ENCODE data around the gene MMEL1. TPM values are rescaled to one million over a fixed set of nuclear protein-coding genes. Genes with fewer than 3 reads are reported as not detected.

Gene MMEL1
- total and polyA plus RNA-seq, 2 of the 13 experiments (the other 11 are each of a cell fraction or from before 2014, with no cell fraction given), result 0.48 TPM; not detected in 1

DNA sequence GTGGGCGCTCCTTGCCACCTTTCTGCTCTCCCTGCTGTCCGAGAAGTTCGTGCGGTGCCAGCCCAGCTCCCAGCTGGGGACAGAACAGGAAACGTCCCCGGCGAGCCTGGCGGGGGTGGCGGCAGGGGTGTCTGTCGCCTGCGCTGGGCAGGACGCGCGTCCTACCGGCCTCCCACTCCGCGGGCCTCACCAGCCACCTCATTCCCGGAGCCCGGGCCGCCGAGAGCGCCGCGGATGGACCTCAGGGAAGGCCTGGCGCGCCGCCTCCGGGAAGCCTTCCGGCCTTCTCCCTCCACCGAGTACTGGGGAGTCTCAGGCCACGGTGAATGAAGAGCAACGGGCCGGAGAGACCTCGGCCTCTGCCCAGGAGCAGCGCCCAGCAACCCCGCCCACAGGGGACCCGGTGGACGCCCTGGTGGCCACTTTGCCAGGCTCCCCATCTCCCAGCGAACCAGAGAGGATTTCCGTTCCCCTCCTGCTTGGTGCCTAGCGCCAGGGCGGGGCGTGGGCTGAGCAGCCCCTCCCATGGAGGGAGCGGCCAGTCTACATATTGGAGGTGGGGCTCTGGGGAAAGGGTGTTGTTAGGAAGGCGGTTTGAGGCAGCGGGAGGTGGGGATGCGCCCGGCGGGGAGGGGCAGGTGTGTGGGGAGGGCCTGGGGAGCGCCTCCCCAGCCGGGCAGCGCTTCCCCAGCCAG lies 86.2 kb downstream of the MMEL1 start (continued):
- TF ChIP-seq ARNT2 (CRISPR knock-in tag; IDR thresholded peaks at IDR 0.05; ENCODE audit: low read depth) (no peak), ZNF576 (CRISPR knock-in tag; IDR thresholded peaks at IDR 0.05) (no peak; the same call in 1 of the 2 replicates), ZNF496 (CRISPR knock-in tag; IDR thresholded peaks at IDR 0.05; ENCODE audit: insufficient replicate concordance) (no peak), U2AF1 (optimal IDR thresholded peaks at IDR 0.05; ENCODE audit: low read depth, low read length) (no peak), FOXA1 (IDR thresholded peaks at IDR 0.05) (no peak), FOXA1 (CRISPR knock-in tag; IDR thresholded peaks at IDR 0.05) (no peak), ZFP36L1 (CRISPR knock-in tag; IDR thresholded peaks at IDR 0.05) (no peak), NRL (CRISPR knock-in tag; IDR thresholded peaks at IDR 0.05; ENCODE audit: borderline replicate concordance) (no peak), PHF21A (CRISPR knock-in tag; IDR thresholded peaks at IDR 0.05) (peak; percentile 37; the same call in 1 of the 2 replicates), ZBTB34 (CRISPR knock-in tag; IDR thresholded peaks at IDR 0.05) (no peak), ERF (CRISPR knock-in tag; IDR thresholded peaks at IDR 0.05) (0 out of 2 replicates have a peak, but pooled peaks have one; percentile 2), ZNF432 (CRISPR knock-in tag; IDR thresholded peaks at IDR 0.05; ENCODE audit: borderline replicate concordance) (no peak), ZNF577 (CRISPR knock-in tag; IDR thresholded peaks at IDR 0.05; ENCODE audit: borderline replicate concordance, low read depth) (no peak), ZNF883 (CRISPR knock-in tag; IDR thresholded peaks at IDR 0.05; ENCODE audit: not compliant biosample characterization) (peak; percentile 51), NFYC (CRISPR knock-in tag; IDR thresholded peaks at IDR 0.05) (no peak), RCOR2 (CRISPR knock-in tag; IDR thresholded peaks at IDR 0.05) (peak; percentile 65; the same call in 1 of the 2 replicates), ZFYVE20 (CRISPR knock-in tag; IDR thresholded peaks at IDR 0.05; ENCODE audit: borderline replicate concordance, low read depth) (no peak), MED8 (CRISPR knock-in tag; IDR thresholded peaks at IDR 0.05; ENCODE audit: insufficient replicate concordance) (peak; percentile 30), FOXA3 (CRISPR knock-in tag; IDR thresholded peaks at IDR 0.05) (no peak), AGO2 (optimal IDR thresholded peaks at IDR 0.05; ENCODE audit: low read depth, low read length) (peak; percentile 41), SP5 (CRISPR knock-in tag; IDR thresholded peaks at IDR 0.05; ENCODE audit: borderline replicate concordance, low read depth) (peak; percentile 61), JUNB (CRISPR knock-in tag; IDR thresholded peaks at IDR 0.05; ENCODE audit: borderline replicate concordance) (no peak), PAF1 (CRISPR knock-in tag; IDR thresholded peaks at IDR 0.05) (no peak), SP140L (CRISPR knock-in tag; IDR thresholded peaks at IDR 0.05; ENCODE audit: borderline replicate concordance) (no peak), MIXL1 (CRISPR knock-in tag; IDR thresholded peaks at IDR 0.05) (no peak), XRCC5 (optimal IDR thresholded peaks at IDR 0.05; ENCODE audit: low read length) (peak; percentile 37)
- TF ChIP-seq, protein P1, sequence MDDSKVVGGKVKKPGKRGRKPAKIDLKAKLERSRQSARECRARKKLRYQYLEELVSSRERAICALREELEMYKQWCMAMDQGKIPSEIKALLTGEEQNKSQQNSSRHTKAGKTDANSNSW (CRISPR knock-in tag; IDR thresholded peaks at IDR 0.05; ENCODE audit: borderline replicate concordance), result no peak
- TF ChIP-seq, protein P2, sequence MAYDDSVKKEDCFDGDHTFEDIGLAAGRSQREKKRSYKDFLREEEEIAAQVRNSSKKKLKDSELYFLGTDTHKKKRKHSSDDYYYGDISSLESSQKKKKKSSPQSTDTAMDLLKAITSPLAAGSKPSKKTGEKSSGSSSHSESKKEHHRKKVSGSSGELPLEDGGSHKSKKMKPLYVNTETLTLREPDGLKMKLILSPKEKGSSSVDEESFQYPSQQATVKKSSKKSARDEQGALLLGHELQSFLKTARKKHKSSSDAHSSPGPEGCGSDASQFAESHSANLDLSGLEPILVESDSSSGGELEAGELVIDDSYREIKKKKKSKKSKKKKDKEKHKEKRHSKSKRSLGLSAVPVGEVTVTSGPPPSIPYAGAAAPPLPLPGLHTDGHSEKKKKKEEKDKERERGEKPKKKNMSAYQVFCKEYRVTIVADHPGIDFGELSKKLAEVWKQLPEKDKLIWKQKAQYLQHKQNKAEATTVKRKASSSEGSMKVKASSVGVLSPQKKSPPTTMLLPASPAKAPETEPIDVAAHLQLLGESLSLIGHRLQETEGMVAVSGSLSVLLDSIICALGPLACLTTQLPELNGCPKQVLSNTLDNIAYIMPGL (CRISPR knock-in tag; IDR thresholded peaks at IDR 0.05; ENCODE audit: borderline replicate concordance in 1 of 2, low read depth in 1 of 2), result peak in 1 of 2 experiments; percentile 54; a peak in 1 of 4 replicates

Data from HepG2 (cell line).